HG02981 (cell line): ENCODE results near the gene PDE4D.
"Not testable (repeated sequence)": the region's sequence is repeated elsewhere in the genome, so short reads cannot be mapped to it uniquely, and the experiment has no call there.

Source experiments
- ATAC-seq: cut with Tn5 transposase; IDR thresholded peaks from one replicate; pipeline ENCODE4 v1.9.1; 2021; ENCODE audit warnings: mild to moderate bottlenecking, moderate library complexity; ENCODE audit not compliant: unreplicated experiment

PDE4D gene

DNA sequence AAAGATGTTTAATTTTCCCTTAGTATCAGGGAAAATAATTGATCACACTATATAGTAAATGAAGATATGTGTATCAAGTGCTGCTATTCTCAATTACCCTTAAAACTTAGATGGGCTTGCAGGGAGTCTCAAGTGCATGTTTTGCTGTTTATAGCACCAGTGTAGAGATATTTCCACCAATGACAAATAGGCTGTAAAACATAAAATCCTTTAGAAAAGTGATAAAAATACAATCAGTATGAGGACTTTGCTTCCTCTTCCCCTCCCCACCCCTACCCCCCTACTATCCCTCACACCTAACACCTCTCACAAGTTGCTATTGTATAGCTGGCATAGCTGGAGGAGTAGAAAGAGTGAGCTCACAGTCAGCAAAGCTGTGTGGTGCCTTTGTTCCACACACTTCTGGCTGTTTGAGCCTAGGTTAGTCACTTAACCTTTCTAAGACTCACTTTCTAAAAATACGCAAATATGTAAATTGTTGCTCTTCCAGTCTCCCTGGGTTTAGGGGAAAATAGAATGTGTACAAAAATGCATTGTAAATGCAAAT is 93.1 kb downstream of the PDE4D start:
- ATAC-seq = no peak

GRCh38 chr5:59799668-59800346 is 93.7 kb downstream of the PDE4D start:
- ATAC-seq = peak; percentile 47

DNA sequence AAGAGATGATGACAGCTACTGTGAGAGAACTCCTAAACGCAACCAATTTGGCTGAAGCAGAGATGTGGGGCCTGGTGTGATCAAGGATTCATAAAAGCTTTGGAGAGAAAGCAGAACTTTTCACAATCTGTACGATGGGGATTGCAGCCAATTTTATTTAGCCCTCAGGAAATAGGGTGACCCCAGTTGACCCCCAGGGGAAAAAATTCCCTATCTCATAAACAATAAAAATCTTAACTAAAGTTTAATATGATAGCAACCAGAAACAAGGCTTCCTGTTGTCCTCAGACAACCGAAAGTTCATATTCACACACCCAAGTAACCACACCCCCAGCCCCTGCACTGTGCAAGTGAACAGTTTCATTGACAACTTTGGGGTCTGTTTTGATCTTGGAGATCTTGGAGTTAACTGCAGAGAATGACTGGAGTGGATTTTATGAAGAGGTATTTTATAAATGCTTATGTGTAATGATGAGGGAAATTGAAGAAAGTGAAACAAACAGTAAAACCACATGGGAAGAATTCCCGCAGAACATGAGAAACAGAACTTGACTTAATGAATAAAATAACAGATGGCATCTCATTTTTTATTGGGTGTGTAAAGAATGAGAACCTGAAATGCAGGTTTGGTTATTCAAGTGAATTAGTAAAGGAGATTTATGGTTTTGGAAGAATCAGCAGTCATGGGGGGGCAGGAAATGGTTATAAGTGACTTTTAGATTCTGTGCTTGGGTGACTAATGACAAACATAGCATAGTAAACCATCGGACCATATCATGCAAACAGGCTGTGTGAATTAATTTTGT is 94.5 kb downstream of the PDE4D start:
- peak; percentile 77 for ATAC-seq

DNA sequence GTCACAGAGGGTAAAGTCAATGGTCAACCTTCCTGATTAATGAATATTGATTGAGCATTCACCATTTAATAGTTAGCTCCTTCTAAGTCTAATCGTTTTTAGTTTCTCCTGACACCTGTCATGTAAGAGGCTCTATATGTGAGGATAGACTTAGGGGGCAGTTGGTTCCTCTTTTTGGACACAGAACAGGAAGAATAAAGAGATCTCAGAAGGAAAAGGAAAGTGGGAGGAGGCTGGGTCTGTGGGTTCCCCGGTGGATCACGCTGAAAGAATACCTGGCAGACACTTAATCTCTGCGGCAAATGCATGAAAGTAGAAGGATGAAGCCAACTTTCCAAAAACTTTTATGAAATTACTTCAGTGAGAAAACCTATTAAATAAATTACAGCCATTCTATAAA is 98.4 kb downstream of the PDE4D start:
- no peak for ATAC-seq

- ATAC-seq = no peak
Measured at GRCh38 chr5:59792983-59793585, 100.4 kb downstream of the PDE4D start.

- ATAC-seq = no peak
Measured at GRCh38 chr5:59791617-59792016, 101.9 kb downstream of the PDE4D start.

- no peak for ATAC-seq
Measured at GRCh38 chr5:59790776-59791475, 102.6 kb downstream of the PDE4D start.

DNA sequence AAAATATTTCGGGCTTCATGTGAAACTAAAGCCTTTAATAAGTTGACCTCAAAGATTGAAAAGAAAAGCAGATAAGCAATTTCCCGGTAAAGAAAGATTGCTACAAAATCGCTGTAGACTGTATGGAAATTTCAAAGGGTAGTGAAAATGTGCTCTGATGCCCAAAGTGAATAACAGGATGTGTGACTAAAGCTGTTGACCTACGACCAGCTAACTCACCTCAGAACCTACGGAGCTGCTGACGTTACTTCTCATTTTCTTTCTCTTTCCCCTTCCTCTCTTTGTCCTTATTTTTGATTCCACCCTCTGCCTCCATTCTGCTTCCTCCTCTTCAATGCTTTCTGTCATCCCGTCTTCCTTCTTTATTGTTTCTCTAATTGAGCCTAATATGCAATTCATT is 103.2 kb downstream of the PDE4D start:
- no peak for ATAC-seq

GRCh38 chr5:59789894-59790293 is 103.6 kb downstream of the PDE4D start:
- ATAC-seq = no peak

DNA sequence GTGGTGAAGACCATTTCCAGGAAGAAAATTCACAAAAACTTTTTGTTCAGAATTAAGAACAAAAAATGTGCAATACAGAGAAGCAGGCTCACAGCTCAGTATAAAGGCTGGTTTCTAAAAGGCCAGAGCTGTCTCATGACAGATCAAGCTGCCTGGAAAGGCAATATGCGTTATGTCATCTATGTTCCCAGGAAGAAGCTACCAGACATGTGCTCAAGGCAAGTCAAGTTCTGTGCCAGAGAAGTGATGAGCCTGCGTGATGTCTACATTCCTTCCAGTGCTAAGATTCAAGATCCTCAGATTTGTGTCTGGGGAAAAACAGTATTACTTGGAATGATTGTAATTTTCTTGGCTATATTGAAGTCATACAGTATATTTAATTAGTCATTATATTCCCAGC is 104.3 kb downstream of the PDE4D start:
- ATAC-seq = no peak

DNA sequence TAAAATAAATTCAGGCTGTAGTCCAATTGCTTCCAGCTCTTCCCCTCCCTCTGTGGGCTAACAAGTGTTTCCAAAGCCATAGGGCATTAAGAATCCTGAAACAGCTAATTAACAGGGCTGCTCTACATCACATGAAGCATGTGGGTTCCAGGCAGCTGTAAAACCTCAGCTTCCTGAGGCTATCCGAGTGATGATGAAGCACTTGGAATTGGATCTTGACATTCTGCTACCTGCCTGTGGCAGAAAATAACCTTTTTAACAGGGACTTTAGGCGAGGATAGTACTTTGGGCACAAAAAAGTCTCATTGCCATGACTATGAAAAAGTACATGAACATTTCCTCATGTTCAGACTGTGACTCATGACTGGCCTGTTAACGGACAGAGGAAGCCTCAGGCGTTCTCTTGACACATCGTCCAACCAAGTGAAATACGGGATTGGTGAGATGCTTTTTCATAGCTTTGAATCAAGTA is 107.2 kb downstream of the PDE4D start:
- ATAC-seq = no peak

DNA sequence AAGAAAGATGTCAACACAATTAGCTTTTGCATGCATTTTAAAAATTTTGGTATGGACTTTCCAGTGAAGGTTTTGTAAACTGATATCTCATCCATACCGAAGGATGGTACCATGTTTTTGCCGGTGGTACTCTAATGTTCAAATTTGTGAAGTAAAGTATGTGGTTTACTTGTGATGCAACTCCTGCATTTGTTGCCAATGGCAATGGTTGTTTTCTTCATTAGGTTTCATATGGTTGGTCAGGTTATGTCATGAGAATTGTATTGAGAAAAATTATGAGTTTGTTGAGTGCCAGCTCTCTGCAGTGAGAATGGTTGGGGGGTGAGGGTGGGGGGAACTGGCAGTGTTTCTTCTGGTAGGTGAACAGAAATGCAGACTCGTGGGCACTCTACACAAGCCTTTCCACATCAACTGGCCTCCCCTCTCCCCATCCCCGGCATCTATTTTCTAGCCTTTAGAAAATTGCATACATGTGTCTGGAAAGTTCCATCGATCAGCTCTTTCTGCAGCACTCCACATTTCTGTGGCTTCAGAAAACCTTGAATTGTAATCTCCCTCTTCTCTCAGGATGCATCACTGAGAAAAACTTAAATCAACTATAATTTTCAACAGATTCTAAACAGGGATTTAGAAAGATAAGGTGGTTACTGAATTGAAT is 107.7 kb downstream of the PDE4D start:
- no peak for ATAC-seq

DNA sequence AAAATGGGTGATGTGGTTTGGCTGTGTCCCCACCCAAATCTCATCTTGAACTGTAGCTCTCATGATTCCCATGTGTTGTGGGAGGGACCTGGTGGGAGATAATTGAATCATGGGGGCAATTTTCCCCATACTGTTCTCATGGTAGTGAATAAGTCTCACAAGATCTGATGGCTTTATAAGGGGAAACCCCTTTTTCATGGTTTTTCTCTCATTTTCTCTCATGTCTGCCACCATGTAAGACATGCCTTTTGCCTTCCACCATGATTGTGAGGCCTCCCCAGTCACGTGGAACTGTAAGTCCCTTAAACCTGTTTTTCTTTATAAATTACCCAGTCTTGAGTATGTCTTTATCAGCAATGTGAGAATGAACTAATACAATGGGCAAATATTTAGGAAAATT is 108.8 kb downstream of the PDE4D start:
- ATAC-seq = not testable (repeated sequence)

DNA sequence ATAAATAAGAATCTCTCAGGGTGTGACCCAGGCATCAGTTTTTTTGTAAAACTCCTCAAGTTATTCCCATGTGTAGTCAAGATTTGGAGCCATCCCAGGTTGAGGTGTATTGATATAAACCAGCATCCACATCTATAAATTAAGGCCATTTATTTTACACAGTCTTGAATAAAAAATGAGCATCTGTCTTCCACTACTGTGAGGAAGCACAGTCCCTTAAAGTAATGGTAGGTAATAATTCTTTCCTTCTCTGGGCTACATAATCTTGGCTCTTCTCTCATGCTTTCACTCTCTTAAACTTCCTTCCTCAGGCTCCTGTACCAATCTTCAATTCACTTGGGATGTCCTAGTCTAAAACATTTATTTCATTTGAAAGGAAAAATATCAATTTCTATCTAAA is 110.3 kb downstream of the PDE4D start:
- no peak for ATAC-seq

- no peak for ATAC-seq
Measured at GRCh38 chr5:59782856-59783255, 110.7 kb downstream of the PDE4D start.

- ATAC-seq = no peak
Measured at GRCh38 chr5:59779453-59779852, 114.1 kb downstream of the PDE4D start.

GRCh38 chr5:59777028-59777427 is 116.5 kb downstream of the PDE4D start:
- ATAC-seq = no peak

- ATAC-seq = no peak
Measured at GRCh38 chr5:59773294-59773693, 120.2 kb downstream of the PDE4D start.

DNA sequence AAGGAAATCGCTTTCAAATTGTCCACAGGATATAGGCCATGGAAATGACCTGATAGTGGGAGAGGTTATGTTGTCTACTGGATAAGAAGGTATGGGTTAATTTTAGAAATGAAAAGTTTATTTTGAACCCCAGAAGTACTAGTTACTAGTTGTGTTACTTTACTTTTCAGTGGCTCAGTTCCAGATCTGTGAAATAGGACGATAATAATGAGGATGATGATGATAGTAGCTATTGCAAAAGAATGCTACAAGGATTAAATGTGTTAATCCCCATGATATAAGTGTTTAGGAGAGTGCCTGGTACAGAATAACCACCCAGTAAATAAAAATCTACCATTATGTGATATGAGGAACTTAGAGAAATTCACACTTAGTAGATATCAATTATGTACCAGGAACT is 120.8 kb downstream of the PDE4D start:
- ATAC-seq = no peak

DNA sequence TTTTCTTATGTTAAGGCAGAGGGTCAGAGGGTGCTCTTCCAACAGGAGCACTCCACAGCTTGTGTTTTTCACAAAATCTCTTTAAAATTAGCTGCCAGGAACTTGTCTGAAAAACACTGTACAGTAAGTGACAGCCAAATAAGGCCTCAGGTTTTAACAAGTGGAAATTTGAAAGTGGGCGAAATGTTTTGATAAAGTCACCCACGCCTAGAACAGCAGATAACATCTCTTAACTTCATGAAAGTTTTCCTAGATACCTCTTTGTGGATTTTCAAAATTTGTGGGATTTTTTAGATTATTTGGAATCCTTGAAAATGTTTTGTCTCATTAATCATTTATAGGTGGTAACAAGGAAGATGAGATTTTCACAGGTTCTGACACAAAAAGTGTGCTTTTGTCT is 121.3 kb downstream of the PDE4D start:
- no peak for ATAC-seq

GRCh38 chr5:59770953-59771352 is 122.6 kb downstream of the PDE4D start:
- ATAC-seq = no peak
